HG03469 (cell line): Measurements from ENCODE around the gene ZNF19.

Experiments
- ATAC-seq: cut with Tn5 transposase; IDR thresholded peaks from one replicate; pipeline ENCODE4 v1.9.1; 2021; ENCODE audit warnings: mild to moderate bottlenecking, moderate library complexity, moderate number of reproducible peaks; ENCODE audit not compliant: unreplicated experiment

The ZNF19 gene

DNA sequence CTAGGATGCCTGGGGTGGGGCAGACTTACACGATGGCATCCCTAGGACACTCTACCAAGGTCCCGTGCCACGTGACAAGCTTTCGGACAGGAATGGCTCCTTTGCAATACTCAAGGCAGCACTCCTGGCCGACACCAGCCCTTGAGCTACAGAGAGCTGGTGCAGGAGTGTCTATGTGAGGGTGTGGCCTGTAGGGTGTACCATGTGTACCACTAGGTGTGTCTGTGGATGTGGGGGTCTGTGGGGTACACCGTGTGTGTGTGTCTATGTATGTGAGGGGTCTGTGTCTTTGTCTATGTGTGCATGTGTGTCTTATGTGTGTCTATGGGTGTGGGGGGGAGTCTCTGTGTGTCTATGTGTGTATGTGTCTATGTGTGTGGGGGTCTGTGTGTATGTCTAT, 45.4 kb downstream of the ZNF19 start:
- no peak for ATAC-seq

- no peak for ATAC-seq
Observed at GRCh38 chr16:71442051-71442440, 47.1 kb downstream of the ZNF19 start, which contains the start of gene TLE7. TSS of gene TLE7 (minus strand) at chr16:71442054. CDS start at chr16:71433324, 8,730 bp downstream.

- ATAC-seq, result no peak
Observed at GRCh38 chr16:71441348-71442050, 47.6 kb downstream of the ZNF19 start.

GRCh38 chr16:71440669-71441347, 48.3 kb downstream of the ZNF19 start:
- ATAC-seq, result no peak

DNA sequence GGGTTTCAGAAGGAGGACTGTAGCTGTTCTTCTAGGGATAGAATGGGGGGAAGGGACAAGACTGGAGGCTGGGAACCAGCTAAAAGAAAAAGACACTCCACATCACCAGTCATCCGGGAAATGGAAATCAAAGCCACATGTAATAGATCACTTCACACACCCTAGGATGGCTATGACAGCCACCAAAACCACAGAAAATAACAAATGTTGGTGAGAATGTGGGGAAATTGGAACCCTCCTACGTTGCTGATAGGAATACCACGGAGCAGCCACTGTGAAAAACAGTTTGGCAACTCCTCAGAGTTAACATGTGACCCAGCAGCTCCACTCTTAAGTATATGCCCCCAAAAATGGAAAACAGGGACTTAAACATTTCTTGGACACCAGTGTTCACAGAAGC, 49.6 kb downstream of the ZNF19 start:
- ATAC-seq, result no peak

- ATAC-seq, result no peak
Observed at GRCh38 chr16:71436473-71436872, 52.7 kb downstream of the ZNF19 start.

DNA sequence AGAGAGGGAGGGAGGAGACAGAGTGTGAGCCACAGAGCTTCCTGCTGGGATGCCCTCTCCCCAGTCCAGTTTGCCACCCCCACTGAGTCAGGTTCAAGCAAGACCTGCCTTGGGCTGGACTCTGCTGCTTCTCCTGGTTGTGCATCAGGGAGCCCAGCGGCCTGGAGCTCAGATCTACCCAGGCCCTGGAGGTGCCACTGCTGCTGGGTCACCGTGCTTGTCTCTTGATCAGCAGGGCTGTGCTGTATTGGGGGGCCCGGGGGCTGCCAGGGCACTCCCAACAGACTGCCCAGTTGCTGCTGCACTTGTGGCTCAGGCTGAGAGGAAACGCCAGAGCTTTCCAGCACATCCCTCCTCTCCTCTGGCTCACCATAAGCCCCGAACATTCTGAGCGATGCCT, 56.2 kb downstream of the ZNF19 start:
- ATAC-seq, result no peak

DNA sequence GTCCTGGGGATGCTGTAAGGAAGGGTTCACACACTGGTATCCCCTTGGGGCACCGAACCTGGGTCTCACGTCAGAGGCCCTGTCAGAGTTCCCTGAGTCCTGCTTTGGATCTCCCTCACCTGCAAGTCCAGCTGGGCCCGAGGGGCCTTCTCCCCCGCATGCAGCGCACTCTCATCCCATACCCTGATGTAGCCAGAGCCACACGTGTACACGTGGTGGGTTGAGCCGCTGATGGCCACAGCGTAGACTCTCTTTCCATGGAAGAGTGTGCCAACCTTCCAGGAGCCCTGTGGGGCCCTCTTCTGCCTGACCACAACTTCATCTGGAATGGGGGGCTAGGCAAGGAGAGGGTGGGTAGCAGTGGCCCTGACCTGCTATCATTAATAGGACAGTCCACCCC, 57.1 kb downstream of the ZNF19 start:
- ATAC-seq, result no peak

DNA sequence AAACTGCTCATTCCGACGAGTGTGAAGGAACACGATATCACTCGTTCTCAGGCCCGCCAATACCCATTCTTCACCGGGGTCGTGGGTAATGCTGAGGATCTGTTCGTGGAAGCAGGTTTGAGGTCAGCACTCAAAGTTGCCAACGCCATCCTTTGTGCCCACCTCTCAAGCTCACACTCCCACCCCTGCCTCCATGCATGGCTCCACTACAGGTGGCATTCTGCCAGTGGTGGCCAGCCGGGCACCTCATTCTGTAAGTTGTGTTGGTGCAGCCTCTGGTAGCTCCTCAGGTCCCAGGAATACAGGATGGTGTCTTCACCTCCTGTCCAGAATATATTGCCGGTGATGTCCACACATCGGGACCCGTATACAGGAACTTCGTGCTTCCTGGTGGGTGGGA, 57.9 kb downstream of the ZNF19 start:
- no peak for ATAC-seq

GRCh38 chr16:71430744-71431143, 58.4 kb downstream of the ZNF19 start:
- ATAC-seq, result no peak

DNA sequence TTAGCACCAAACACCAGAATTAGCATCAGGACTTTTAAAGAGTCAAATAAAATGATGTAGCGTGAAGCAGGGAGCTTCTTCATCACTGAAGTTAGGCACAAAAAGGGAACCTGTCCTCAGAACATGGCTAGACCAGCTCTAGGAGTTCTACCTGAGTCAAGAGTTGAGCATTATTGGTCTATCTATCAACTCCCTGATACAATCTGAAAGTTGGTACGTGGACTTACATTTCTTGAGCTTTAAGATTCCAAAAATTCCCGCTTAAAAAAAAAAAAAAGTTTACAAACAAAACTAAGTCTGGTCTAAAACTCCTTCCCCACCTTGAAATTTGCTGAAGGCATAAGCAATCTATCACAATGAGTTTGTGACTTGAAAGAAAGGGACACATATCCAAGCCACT, 59.5 kb downstream of the ZNF19 start:
- no peak for ATAC-seq

GRCh38 chr16:71428883-71429282, 60.2 kb downstream of the ZNF19 start:
- no peak for ATAC-seq

DNA sequence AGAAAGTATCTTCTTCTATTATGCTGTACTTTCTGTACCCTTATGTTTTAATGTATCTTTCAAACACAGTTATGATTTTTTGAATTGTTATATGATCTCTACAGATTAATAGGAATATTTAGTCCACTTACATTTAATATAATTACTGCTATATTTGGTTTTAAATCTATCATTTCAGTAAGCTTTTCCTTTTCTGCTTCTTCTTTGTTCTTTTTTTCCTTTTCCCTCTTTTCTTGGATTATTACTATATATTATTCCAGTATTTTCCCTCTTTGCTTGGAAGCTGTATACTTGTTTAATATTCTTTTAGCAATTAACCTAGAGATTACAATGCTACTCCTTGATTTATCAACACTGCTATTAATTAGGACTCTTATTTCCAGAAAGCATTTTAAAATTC, 60.7 kb downstream of the ZNF19 start:
- no peak for ATAC-seq

- no peak for ATAC-seq
Observed at GRCh38 chr16:71426880-71427615, 62.1 kb downstream of the ZNF19 start.

DNA sequence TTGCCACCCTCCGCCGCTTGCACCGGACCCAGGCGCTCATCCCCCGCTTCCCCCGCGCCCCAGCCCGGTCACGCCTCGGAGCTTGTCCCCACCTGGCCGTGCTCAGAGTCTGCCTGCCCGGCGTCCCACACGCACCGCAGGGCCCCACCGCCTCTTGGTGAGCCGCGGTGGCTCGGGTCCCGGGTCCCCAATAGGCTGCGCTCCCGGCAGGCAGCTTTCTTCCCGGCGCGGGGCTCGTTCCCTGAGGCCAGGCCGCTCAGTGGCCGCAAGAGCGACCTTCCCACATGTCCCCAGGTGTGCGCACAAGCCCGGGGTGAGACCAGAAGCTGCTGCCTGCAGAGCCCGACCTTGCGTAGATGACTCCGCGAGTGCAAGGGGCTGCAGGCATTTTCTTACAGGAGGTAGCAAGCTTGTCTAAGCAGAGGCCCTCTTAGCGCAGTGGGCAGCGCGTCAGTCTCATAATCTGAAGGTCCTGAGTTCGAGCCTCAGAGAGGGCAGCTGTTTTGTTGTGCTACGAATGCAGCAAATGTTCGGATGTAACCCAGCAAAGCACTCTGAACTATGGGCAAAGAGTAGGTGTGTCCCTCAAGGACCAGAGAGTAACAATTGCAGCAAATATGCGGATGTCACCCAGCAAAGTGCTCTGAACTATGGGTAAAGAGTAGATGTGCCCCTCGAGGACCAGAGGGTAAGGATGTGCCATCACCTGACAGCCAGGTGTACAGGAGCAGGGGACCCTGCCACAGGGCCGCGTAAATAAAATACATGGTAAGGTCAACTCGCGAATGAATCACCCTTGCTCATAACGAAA, 62.9 kb downstream of the ZNF19 start:
- no peak for ATAC-seq

DNA sequence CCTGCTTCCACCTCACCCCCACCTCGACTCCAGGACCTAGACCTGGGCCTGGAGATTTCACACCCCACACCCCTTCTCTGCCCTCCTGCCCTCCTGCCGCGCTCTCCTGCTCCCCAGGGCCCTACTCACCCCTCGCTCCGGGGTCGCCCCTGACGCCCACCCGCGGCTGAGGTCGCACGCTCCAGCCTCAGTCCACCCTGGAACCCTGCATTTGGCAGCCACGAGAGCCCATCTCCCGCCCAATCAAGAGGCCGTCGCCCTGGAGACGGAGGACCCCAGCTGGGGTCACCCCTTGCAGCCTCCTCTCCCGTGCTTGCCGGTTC, 63.4 kb downstream of the ZNF19 start:
- no peak for ATAC-seq

GRCh38 chr16:71424626-71425025, 64.5 kb downstream of the ZNF19 start:
- ATAC-seq, result no peak

GRCh38 chr16:71423865-71424264, 65.3 kb downstream of the ZNF19 start:
- no peak for ATAC-seq
